ENCODE data around the gene DLGAP5.

DLGAP5 gene

GRCh38 chr14:55107766-55108554, 83.4 kb downstream of the DLGAP5 start:
- DNase-seq = no peak

GRCh38 chr14:55105991-55106390, 85.4 kb downstream of the DLGAP5 start:
- DNase-seq = no peak

GRCh38 chr14:55103971-55104954, 87.1 kb downstream of the DLGAP5 start:
- no peak for DNase-seq

- no peak for DNase-seq
Measured at GRCh38 chr14:55103005-55103640, 88.3 kb downstream of the DLGAP5 start.

GRCh38 chr14:55102141-55102621, 89.2 kb downstream of the DLGAP5 start:
- no peak for DNase-seq

- DNase-seq = no peak
Measured at GRCh38 chr14:55101698-55102097, 89.7 kb downstream of the DLGAP5 start.

- no peak for DNase-seq
Measured at GRCh38 chr14:55099756-55100155, 91.6 kb downstream of the DLGAP5 start.

- DNase-seq = no peak
Measured at GRCh38 chr14:55098561-55098898, 92.9 kb downstream of the DLGAP5 start.

Measured in NCI-H1105 (cell line).